Neural progenitor cell (in vitro differentiated cells): ENCODE results near the gene ATOH8. TPM values are rescaled to one million over a fixed set of nuclear protein-coding genes. Genes with fewer than 3 reads are reported as not detected.

Experiments
- DNase-seq: peaks from one replicate; pipeline ENCODE4 v3.0.0-alpha.2; 2016; ENCODE audit warnings: low spot score
- H2AFZ ChIP-seq: fragments of 200-600 bp; sonication (generic); replicated peaks from 2 replicates; pipeline ENCODE4 v1.6.1; 2016; ENCODE audit warnings: antibody characterized with exemption
- H3F3A ChIP-seq: fragments of 200-600 bp; sonication (generic); 2 replicates; pipeline ENCODE4 v1.6.1; 2016; ENCODE audit warnings: antibody characterized with exemption, low read depth
- H3K27ac ChIP-seq: fragments of 200-600 bp; sonication (generic); 2 replicates; pipeline ENCODE4 v1.5.1; 2016; ENCODE audit warnings: mild to moderate bottlenecking
- H3K27me3 ChIP-seq: fragments of 200-600 bp; sonication (generic); 2 replicates; pipeline ENCODE4 v1.6.1; 2016; ENCODE audit warnings: mild to moderate bottlenecking, moderate library complexity
- H3K36me3 ChIP-seq: fragments of 200-600 bp; sonication (generic); 2 replicates; pipeline ENCODE4 v1.5.1; 2016
- H3K4me1 ChIP-seq: fragments of 200-600 bp; sonication (generic); 2 replicates; pipeline ENCODE4 v1.6.1; 2016; ENCODE audit warnings: mixed run types
- H3K4me2 ChIP-seq: fragments of 200-600 bp; sonication (generic); 2 replicates; pipeline ENCODE4 v1.6.1; 2016
- H3K4me3 ChIP-seq: fragments of 200-600 bp; sonication (generic); 2 replicates; pipeline ENCODE4 v1.5.1; 2016
- H3K79me2 ChIP-seq: fragments of 200-600 bp; sonication (generic); 2 replicates; pipeline ENCODE4 v1.6.1; 2016; ENCODE audit warnings: low read depth
- H3K9ac ChIP-seq: fragments of 200-600 bp; sonication (generic); 2 replicates; pipeline ENCODE4 v1.6.1; 2016
- H3K9me3 ChIP-seq: fragments of 200-600 bp; sonication (generic); 2 replicates; pipeline ENCODE4 v1.5.1; 2016; ENCODE audit warnings: low read depth
- H4K20me1 ChIP-seq: fragments of 200-600 bp; sonication (generic); 2 replicates; pipeline ENCODE4 v1.6.1; 2016; ENCODE audit warnings: low read depth
- H3K27ac Mint-ChIP-seq: 3 replicates; pipeline ENCODE4 v1.8.0; 2021; ENCODE audit warnings: mixed read lengths
- H3K27me3 Mint-ChIP-seq: 2 replicates; pipeline ENCODE4 v1.8.0; 2022; ENCODE audit warnings: low read depth, mild to moderate bottlenecking, inconsistent platforms, moderate library complexity, mixed read lengths; ENCODE audit not compliant: insufficient read depth
- H3K36me3 Mint-ChIP-seq: 3 replicates; pipeline ENCODE4 v1.8.0; 2021; ENCODE audit warnings: mixed read lengths
- H3K4me1 Mint-ChIP-seq: 3 replicates; pipeline ENCODE4 v1.8.0; 2021; ENCODE audit warnings: mixed read lengths
- H3K4me3 Mint-ChIP-seq: 3 replicates; pipeline ENCODE4 v1.8.0; 2021; ENCODE audit warnings: mild to moderate bottlenecking, moderate library complexity, mixed read lengths
- H3K9me3 Mint-ChIP-seq: 3 replicates; pipeline ENCODE4 v1.8.0; 2020; ENCODE audit warnings: mixed read lengths
- CTCF ChIP-seq: fragments of 200-600 bp; sonication (generic); IDR thresholded peaks from 2 replicates; pipeline ENCODE4 v1.5.1; 2017; ENCODE audit warnings: antibody characterized with exemption, mild to moderate bottlenecking
- EZH2 ChIP-seq: fragments of 200-600 bp; sonication (generic); IDR thresholded peaks from 2 replicates; pipeline ENCODE4 v1.6.1; 2017; ENCODE audit warnings: antibody characterized with exemption, mild to moderate bottlenecking, moderate library complexity
- EZH2phosphoT487 ChIP-seq: fragments of 200-600 bp; sonication (generic); IDR thresholded peaks from 2 replicates; pipeline ENCODE4 v1.6.1; 2017; ENCODE audit warnings: antibody characterized with exemption
- total RNA-seq: library from RNA; depleted of rRNA; stranded (reverse); fragments of >200 nt; gene quantifications from 2 replicates; pipeline ENCODE4 v1.2.3, GENCODE V29; 2015; ENCODE audit warnings: low replicate concordance

Gene ATOH8
- total RNA-seq, 1 donor from 2014 or later = not detected

- Histone ChIP-seq H3K27ac (no peak overlapping the region), H3K9ac (no peak overlapping the region), H3K4me2 (no peak overlapping the region), H3K27me3 (no peaks in the 10 kb centered on the region), H3K4me3 (no peak overlapping the region), H3K36me3 (no peaks in the 10 kb centered on the region), H3K79me2 (no peaks in the 10 kb centered on the region), H3K9me3 (no peaks in the 10 kb centered on the region), H2AFZ (no peak overlapping the region), H3F3A (no peaks in the 10 kb centered on the region), H4K20me1 (no peaks in the 10 kb centered on the region), H3K4me1 (peaks cover 9% of the 10 kb centered on the region)
- peaks cover 9% of the 10 kb centered on the region for H3K27me3 Mint-ChIP-seq
- peaks cover 17% of the 10 kb centered on the region for H3K4me1 Mint-ChIP-seq
- H3K4me3 Mint-ChIP-seq = no peak overlapping the region
- DNase-seq = no peak
- no peaks in the 10 kb centered on the region for H3K36me3 Mint-ChIP-seq
- TF ChIP-seq CTCF (no peak), EZH2phosphoT487 (no peak), EZH2 (no peak)
- no peaks in the 10 kb centered on the region for H3K9me3 Mint-ChIP-seq
- H3K27ac Mint-ChIP-seq = peak overlapping the region; percentile 95
Observed at GRCh38 chr2:85813211-85813981, 59.6 kb downstream of the ATOH8 start.

DNA sequence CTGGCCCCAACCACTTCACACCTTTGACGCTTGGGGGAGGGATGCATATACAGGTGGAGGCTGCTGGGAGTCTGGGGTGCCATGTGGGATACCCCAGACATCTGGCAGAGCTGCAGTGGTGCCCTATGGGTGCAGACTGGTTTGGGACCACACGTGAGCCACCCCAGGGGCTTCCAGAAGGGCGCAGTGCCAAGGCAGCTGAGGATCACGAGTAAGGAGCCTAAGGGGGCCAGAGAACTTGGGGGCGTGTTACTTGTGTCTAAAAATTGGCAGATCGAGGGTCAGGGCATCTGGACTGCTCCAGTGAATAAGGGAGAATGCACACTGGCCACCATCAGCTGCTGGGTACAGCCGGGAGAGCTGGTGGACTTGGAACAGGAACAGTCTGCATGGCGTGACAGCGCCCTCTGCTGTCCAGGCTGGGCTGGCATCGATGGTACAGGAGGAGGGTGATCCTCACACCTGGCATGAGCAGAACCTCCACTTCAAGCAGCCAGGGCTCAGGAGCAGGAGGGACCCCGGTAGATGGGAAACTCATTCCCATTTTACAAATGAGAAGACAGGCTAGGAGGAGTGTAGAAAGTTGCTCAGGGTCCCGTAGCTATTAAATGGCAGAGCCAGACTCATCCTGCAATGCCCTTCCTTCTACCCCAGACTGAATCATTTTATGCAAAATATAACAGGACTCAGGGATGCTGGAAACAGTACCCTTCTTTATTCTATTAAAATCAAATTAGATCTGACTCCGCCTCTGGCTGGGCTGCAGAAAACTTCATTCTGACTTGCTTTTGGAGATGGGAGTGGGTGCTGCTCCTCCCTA is 60.4 kb downstream of the ATOH8 start:
- peak; percentile 96 for TF ChIP-seq CTCF
- no peak for TF ChIP-seq EZH2
- no peak overlapping the region for H3K27ac ChIP-seq
- no peak overlapping the region for H2AFZ ChIP-seq
- DNase-seq = peak; percentile 87
- H4K20me1 ChIP-seq = no peaks in the 10 kb centered on the region
- Mint-ChIP-seq H3K4me1 (peaks cover 17% of the 10 kb centered on the region), H3K4me3 (no peak overlapping the region), H3K27ac (peak overlapping the region; percentile 48), H3K36me3 (no peaks in the 10 kb centered on the region), H3K27me3 (peaks cover 9% of the 10 kb centered on the region), H3K9me3 (no peaks in the 10 kb centered on the region)
- no peak overlapping the region for H3K4me2 ChIP-seq
- H3K4me3 ChIP-seq = no peak overlapping the region
- no peaks in the 10 kb centered on the region for H3K9me3 ChIP-seq
- H3K27me3 ChIP-seq = no peaks in the 10 kb centered on the region
- H3K9ac ChIP-seq = no peak overlapping the region
- no peaks in the 10 kb centered on the region for H3F3A ChIP-seq
- no peaks in the 10 kb centered on the region for H3K79me2 ChIP-seq
- peaks cover 9% of the 10 kb centered on the region for H3K4me1 ChIP-seq
- no peaks in the 10 kb centered on the region for H3K36me3 ChIP-seq

DNA sequence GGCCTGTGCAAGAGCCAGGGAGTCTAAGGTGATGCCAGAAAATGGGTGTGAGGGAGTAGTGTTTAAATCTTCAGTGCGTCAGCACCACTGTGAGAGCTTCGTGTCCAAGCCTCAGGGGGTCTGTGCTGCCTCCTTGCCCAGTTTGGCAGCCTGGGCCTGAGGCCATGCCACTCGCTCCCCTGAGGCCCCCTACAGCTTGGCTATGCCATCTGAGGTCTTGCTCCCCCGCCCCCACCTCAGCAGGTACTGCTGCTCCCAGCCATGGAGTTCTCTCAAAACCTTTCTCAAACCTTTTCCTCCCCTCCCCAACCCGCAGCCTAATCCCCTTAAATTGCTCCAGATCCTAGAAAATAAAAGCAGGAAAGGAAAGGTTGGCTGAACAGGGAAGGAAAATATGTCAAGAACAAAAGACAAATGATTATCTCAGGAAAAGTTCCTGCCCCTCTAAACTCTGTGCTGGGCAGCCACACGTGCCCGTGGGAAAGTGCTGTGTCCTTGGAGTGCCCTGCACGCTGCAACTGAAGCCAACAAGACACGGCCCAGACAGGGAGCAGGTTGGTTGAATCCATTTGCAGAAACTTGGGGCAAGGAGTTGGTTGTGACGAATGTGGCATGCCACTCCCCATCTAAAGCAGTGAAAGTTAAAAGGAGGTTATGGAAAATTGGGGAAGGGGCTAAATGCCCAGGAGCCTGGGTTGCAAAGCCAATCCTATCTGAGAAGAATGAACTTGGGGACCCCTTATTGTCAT is 61.2 kb downstream of the ATOH8 start:
- peak overlapping the region; percentile 21 for H3K4me2 ChIP-seq
- H4K20me1 ChIP-seq = no peaks in the 10 kb centered on the region
- no peak for DNase-seq
- no peak overlapping the region for H3K4me3 ChIP-seq
- H3K27me3 Mint-ChIP-seq = peaks cover 9% of the 10 kb centered on the region
- no peak overlapping the region for H3K4me3 Mint-ChIP-seq
- H3K27me3 ChIP-seq = no peaks in the 10 kb centered on the region
- TF ChIP-seq EZH2 (no peak), EZH2phosphoT487 (no peak), CTCF (no peak)
- peak overlapping the region; percentile 22 for H2AFZ ChIP-seq
- no peak overlapping the region for H3K27ac ChIP-seq
- no peaks in the 10 kb centered on the region for H3K79me2 ChIP-seq
- H3K36me3 ChIP-seq = no peaks in the 10 kb centered on the region
- H3K9me3 ChIP-seq = no peaks in the 10 kb centered on the region
- no peaks in the 10 kb centered on the region for H3F3A ChIP-seq
- H3K9me3 Mint-ChIP-seq = no peaks in the 10 kb centered on the region
- peaks cover 17% of the 10 kb centered on the region for H3K4me1 Mint-ChIP-seq
- no peak overlapping the region for H3K27ac Mint-ChIP-seq
- H3K4me1 ChIP-seq = peaks cover 9% of the 10 kb centered on the region
- H3K36me3 Mint-ChIP-seq = no peaks in the 10 kb centered on the region
- H3K9ac ChIP-seq = no peak overlapping the region
